GM19043 (cell line): ENCODE measurements around the gene DENND11.
A peak's percentile ranks its signal among the peaks of the same experiment; 100 is the strongest.
"Not testable (repeated sequence)": the region's sequence is repeated elsewhere in the genome, so short reads cannot be mapped to it uniquely, and the experiment has no call there.

Experiments used
- ATAC-seq: cut with Tn5 transposase; IDR thresholded peaks from one replicate; pipeline ENCODE4 v1.9.1; 2021; ENCODE audit warnings: low read depth; ENCODE audit not compliant: unreplicated experiment

Gene DENND11

GRCh38 chr7:141709318-141709717 lies 7.4 kb upstream of the DENND11 start:
- no peak for ATAC-seq

- ATAC-seq: no peak
These were observed 6.4 kb upstream of the DENND11 start, which contains the start of gene WEE2 for GRCh38 chr7:141708351-141708750. WEE2 (plus strand) TSS chr7:141708353; CDS start chr7:141708759, 406 bp downstream.

- no peak for ATAC-seq
These were observed 4.5 kb upstream of the DENND11 start for GRCh38 chr7:141706239-141707064.

GRCh38 chr7:141704741-141705140 lies 2.8 kb upstream of the DENND11 start:
- ATAC-seq: no peak

- no peak for ATAC-seq
These were observed 2.1 kb upstream of the DENND11 start for GRCh38 chr7:141704112-141704511.

GRCh38 chr7:141702892-141703291 lies 926 bp upstream of the DENND11 start:
- no peak for ATAC-seq

GRCh38 chr7:141701489-141702046 lies 398 bp downstream of the DENND11 start:
- ATAC-seq: peak; percentile 68

- no peak for ATAC-seq
These were observed 1.1 kb downstream of the DENND11 start for GRCh38 chr7:141700848-141701371.

- ATAC-seq: no peak
These were observed 1.6 kb downstream of the DENND11 start for GRCh38 chr7:141700296-141700847.

GRCh38 chr7:141699860-141700259 lies 2.1 kb downstream of the DENND11 start:
- ATAC-seq: no peak

- ATAC-seq: no peak
These were observed 3.5 kb downstream of the DENND11 start for GRCh38 chr7:141698247-141699015.

- no peak for ATAC-seq
These were observed 4.6 kb downstream of the DENND11 start for GRCh38 chr7:141697211-141697871.

GRCh38 chr7:141696348-141696747 lies 5.6 kb downstream of the DENND11 start:
- ATAC-seq: no peak

- ATAC-seq: no peak
These were observed 6.1 kb downstream of the DENND11 start for GRCh38 chr7:141695803-141696289.

GRCh38 chr7:141693082-141693481 lies 8.9 kb downstream of the DENND11 start:
- no peak for ATAC-seq

- no peak for ATAC-seq
These were observed 10.0 kb downstream of the DENND11 start for GRCh38 chr7:141691961-141692360.

GRCh38 chr7:141691540-141691939 lies 10.4 kb downstream of the DENND11 start:
- ATAC-seq: no peak

- ATAC-seq: not testable (repeated sequence)
These were observed 12.7 kb downstream of the DENND11 start for GRCh38 chr7:141689072-141689825.

- no peak for ATAC-seq
These were observed 13.9 kb downstream of the DENND11 start for GRCh38 chr7:141688043-141688442.
